ENCODE data around the gene ACTL8. TPM values are rescaled to one million over a fixed set of nuclear protein-coding genes. Genes with fewer than 3 reads are reported as not detected.

Gene ACTL8
- total RNA-seq, 1 experiment from 2014 or later: not detected

DNA sequence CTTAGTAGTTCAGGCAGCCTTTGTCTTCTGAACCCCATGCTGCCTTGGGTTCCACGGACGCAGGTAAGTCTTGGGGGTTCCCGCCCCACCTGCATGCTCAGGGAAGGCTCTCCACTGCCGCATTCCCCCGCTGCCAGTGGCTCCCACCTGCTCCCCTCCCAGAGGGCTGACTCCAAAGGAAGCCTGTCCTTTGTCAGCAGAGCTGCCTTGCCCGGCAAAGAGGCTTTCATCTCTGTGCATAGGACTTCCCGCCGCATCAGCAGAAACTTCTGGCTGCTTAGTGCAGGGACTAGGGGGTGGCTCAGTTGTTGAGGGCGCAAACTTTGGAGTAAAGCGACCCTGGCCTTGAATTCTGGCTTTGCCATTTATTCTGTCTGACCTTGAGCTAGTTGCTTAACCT, 25.2 kb upstream of the ACTL8 start:
- TF ChIP-seq, protein P1, sequence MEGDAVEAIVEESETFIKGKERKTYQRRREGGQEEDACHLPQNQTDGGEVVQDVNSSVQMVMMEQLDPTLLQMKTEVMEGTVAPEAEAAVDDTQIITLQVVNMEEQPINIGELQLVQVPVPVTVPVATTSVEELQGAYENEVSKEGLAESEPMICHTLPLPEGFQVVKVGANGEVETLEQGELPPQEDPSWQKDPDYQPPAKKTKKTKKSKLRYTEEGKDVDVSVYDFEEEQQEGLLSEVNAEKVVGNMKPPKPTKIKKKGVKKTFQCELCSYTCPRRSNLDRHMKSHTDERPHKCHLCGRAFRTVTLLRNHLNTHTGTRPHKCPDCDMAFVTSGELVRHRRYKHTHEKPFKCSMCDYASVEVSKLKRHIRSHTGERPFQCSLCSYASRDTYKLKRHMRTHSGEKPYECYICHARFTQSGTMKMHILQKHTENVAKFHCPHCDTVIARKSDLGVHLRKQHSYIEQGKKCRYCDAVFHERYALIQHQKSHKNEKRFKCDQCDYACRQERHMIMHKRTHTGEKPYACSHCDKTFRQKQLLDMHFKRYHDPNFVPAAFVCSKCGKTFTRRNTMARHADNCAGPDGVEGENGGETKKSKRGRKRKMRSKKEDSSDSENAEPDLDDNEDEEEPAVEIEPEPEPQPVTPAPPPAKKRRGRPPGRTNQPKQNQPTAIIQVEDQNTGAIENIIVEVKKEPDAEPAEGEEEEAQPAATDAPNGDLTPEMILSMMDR (IDR thresholded peaks at IDR 0.05): no peak
- TF ChIP-seq POLR2AphosphoS5 (IDR thresholded peaks at IDR 0.05; ENCODE audit: low read depth, low read length) (no peak), TCF7L2 (IDR thresholded peaks at IDR 0.05; ENCODE audit: low read depth, low read length) (no peak), SIN3A (IDR thresholded peaks at IDR 0.05; ENCODE audit: borderline replicate concordance, insufficient read depth, low read depth, low read length) (no peak)
- TF ChIP-seq, protein P2, sequence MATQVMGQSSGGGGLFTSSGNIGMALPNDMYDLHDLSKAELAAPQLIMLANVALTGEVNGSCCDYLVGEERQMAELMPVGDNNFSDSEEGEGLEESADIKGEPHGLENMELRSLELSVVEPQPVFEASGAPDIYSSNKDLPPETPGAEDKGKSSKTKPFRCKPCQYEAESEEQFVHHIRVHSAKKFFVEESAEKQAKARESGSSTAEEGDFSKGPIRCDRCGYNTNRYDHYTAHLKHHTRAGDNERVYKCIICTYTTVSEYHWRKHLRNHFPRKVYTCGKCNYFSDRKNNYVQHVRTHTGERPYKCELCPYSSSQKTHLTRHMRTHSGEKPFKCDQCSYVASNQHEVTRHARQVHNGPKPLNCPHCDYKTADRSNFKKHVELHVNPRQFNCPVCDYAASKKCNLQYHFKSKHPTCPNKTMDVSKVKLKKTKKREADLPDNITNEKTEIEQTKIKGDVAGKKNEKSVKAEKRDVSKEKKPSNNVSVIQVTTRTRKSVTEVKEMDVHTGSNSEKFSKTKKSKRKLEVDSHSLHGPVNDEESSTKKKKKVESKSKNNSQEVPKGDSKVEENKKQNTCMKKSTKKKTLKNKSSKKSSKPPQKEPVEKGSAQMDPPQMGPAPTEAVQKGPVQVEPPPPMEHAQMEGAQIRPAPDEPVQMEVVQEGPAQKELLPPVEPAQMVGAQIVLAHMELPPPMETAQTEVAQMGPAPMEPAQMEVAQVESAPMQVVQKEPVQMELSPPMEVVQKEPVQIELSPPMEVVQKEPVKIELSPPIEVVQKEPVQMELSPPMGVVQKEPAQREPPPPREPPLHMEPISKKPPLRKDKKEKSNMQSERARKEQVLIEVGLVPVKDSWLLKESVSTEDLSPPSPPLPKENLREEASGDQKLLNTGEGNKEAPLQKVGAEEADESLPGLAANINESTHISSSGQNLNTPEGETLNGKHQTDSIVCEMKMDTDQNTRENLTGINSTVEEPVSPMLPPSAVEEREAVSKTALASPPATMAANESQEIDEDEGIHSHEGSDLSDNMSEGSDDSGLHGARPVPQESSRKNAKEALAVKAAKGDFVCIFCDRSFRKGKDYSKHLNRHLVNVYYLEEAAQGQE (IDR thresholded peaks at IDR 0.05; ENCODE audit: insufficient read depth in 1 of 2, low read depth in 2 of 2, low read length in 1 of 2): no peak
- H3K36me3 ChIP-seq (ENCODE audit: control insufficient read depth, insufficient read depth, low read length): no peaks in the 10 kb centered on the region
- ATAC-seq (no peak), DNase-seq (ENCODE audit: low read depth, low spot score) (no peak)
- H3K4me1 ChIP-seq (ENCODE audit: control insufficient read depth, insufficient read depth, low read length): no peaks in the 10 kb centered on the region
- ChIA-PET POLR2A (no interaction called here), CTCF (interaction anchor here (0.6 kb wide), 1 partner anchor 66 kb away, joined by 4 read pairs; no protein-coding TSS in a partner anchor)
- H3K27me3 ChIP-seq (ENCODE audit: control insufficient read depth, insufficient read depth, low read length): no peaks in the 10 kb centered on the region
- H3K4me3 ChIP-seq (ENCODE audit: low read depth in 2 of 2, low read length in 2 of 2): no peak overlapping the region
- H3K27ac ChIP-seq (ENCODE audit: low read length): no peak overlapping the region
- intact Hi-C loops (cut with micrococcal nuclease; ENCODE audit: unreplicated experiment) (no loop called here), in situ Hi-C loops (cut with HindIII; ENCODE audit: low pct_unique_long_range_greater_than_20kb, low sequenced_read_pairs) (no loop called here)
- no TSS peak for BruUV-seq (replicated peaks)
- H3K9me3 ChIP-seq (ENCODE audit: control insufficient read depth, insufficient read depth, low read depth, low read length): no peaks in the 10 kb centered on the region

DNA sequence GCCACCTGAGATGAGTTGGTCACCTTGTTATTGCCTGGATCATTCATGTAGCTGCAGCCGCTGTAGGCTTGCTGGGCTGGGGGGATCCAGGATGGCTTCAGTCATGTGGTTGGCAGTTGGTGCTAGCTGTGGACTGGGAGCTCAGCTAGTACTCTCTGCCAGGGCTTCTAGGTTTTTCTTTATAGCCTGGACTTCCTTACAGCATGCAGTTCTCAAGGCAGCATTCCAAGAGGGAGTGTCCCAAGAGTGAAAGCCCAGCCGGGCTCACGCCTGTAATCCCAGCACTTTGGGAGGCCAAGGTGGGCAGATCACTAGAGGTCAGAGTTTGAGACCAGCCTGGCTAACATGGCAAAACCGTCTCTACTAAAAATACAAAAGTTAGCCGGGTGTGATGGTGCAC, 23.7 kb upstream of the ACTL8 start:
- DNase-seq (ENCODE audit: low read depth, low spot score): no peak
- CTCF ChIA-PET: no interaction called here
- in situ Hi-C loops (cut with HindIII; ENCODE audit: low pct_unique_long_range_greater_than_20kb, low sequenced_read_pairs): no loop called here

More for the DNA sequence above, 23.7 kb upstream of the ACTL8 start:
- Histone ChIP-seq H3K36me3 (ENCODE audit: control insufficient read depth, insufficient read depth, low read length) (no peaks in the 10 kb centered on the region), H3K4me3 (ENCODE audit: low read depth in 2 of 2, low read length in 2 of 2) (no peak overlapping the region), H3K9me3 (ENCODE audit: control insufficient read depth, insufficient read depth, low read depth, low read length) (no peaks in the 10 kb centered on the region), H3K4me1 (ENCODE audit: control insufficient read depth, insufficient read depth, low read length) (no peaks in the 10 kb centered on the region), H3K27ac (ENCODE audit: low read length) (no peak overlapping the region), H3K27me3 (ENCODE audit: control insufficient read depth, insufficient read depth, low read length) (no peaks in the 10 kb centered on the region)
- POLR2A ChIA-PET: no interaction called here
- no peak for ATAC-seq
- no peak for TF ChIP-seq TCF7L2 (IDR thresholded peaks at IDR 0.05; ENCODE audit: low read depth, low read length)
- TF ChIP-seq, protein P2 (IDR thresholded peaks at IDR 0.05; ENCODE audit: insufficient read depth in 1 of 2, low read depth in 2 of 2, low read length in 1 of 2): no peak
- TF ChIP-seq SIN3A (IDR thresholded peaks at IDR 0.05; ENCODE audit: borderline replicate concordance, insufficient read depth, low read depth, low read length): no peak
- no peak for TF ChIP-seq POLR2AphosphoS5 (IDR thresholded peaks at IDR 0.05; ENCODE audit: low read depth, low read length)
- TF ChIP-seq, protein P1 (IDR thresholded peaks at IDR 0.05): no peak
- no TSS peak for BruUV-seq (replicated peaks)
- intact Hi-C loops (cut with micrococcal nuclease; ENCODE audit: unreplicated experiment): no loop called here

Measured in Panc1 (cell line).